ENCODE data around the gene ITSN1.

DNA sequence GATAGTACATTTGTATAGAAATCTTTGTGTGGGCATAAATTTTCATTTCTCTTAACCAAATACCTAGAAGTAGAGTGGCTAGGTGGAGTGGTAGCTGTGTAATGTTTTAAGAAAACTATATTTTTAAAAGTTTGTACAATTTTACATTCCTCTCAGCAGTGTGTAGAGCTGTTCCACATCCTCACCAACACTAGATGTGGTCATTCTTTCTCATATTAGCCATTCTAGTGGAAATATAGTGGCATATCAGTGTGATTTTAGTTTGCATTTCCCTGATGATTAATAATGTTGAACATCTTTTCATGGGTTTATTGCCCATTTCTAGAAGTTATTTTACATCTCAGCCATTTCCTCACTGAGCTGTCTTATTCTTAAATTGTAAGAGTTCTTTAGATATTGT lies 65.5 kb downstream of the ITSN1 start:
- TF ChIP-seq CTCF (IDR thresholded peaks at IDR 0.05), result no peak
- TF ChIP-seq POLR2A (IDR thresholded peaks at IDR 0.05), result no peak
- TF ChIP-seq POLR2AphosphoS5 (IDR thresholded peaks at IDR 0.05), result no peak
- TF ChIP-seq EP300 (IDR thresholded peaks at IDR 0.05; ENCODE audit: low read depth), result no peak
